H1 (cell line): ENCODE results near the gene ACTR2. TPM values are rescaled to one million over a fixed set of nuclear protein-coding genes. Genes with fewer than 3 reads are reported as not detected.

ENCODE experiments used
- CTCF ChIA-PET: fragments of 300-600 bp; sonication (Branson Sonifier 250); formaldehyde crosslinking; loops from one replicate; lab custom pipeline; 2021; ENCODE audit not compliant: partially characterized antibody; lab: Charles Lee
- POLR2A ChIA-PET: fragments of 300-600 bp; sonication (Branson Sonifier 250); formaldehyde crosslinking; loops from one replicate; lab custom pipeline; 2021; ENCODE audit warnings: inconsistent platforms; ENCODE audit not compliant: partially characterized antibody; lab: Charles Lee
- DNase-seq, 2 experiments: peaks; one replicate each; pipeline versions ENCODE4 v3.0.0 to v3.0.0-alpha.2; 2010 to 2022; ENCODE audit warnings: low spot score in 2 of 2, low read depth in 1 of 2, mixed read lengths in 1 of 2
- FAIRE-seq: peaks from 2 replicates; lab custom pipeline; 2011; peaks lifted over from hg19 to GRCh38; lab: Jason Lieb, UNC
- H2AFZ ChIP-seq: 2 replicates; pipeline ENCODE4 v1.8.1; 2012; ENCODE audit warnings: low read length, inconsistent platforms
- H2AK5ac ChIP-seq: 2 replicates; pipeline ENCODE4 v1.6.1; 2013; ENCODE audit warnings: low read depth, low read length
- H2BK120ac ChIP-seq: replicated peaks from 2 replicates; pipeline ENCODE3; 2013; ENCODE audit warnings: low read depth, low read length, inconsistent platforms
- H2BK12ac ChIP-seq: 2 replicates; pipeline ENCODE4 v1.6.1; 2013; ENCODE audit warnings: low read depth, low read length
- H2BK15ac ChIP-seq: 2 replicates; pipeline ENCODE4 v1.6.1; 2013; ENCODE audit warnings: low read length
- H2BK20ac ChIP-seq: 2 replicates; pipeline ENCODE4 v1.6.1; 2013; ENCODE audit warnings: low read length
- H2BK5ac ChIP-seq: 2 replicates; pipeline ENCODE4 v1.6.1; 2013; ENCODE audit warnings: low read depth, low read length
- H3K14ac ChIP-seq: 2 replicates; pipeline ENCODE4 v1.6.1; 2013; ENCODE audit warnings: inconsistent platforms; ENCODE audit not compliant: insufficient read length
- H3K18ac ChIP-seq: 2 replicates; pipeline ENCODE4 v1.6.1; 2013; ENCODE audit warnings: low read length; ENCODE audit errors: extremely low read depth
- H3K23ac ChIP-seq: 2 replicates; pipeline ENCODE4 v1.6.1; 2013; ENCODE audit warnings: inconsistent platforms; ENCODE audit not compliant: insufficient read length
- H3K23me2 ChIP-seq: 2 replicates; pipeline ENCODE4 v1.6.1; 2013; ENCODE audit warnings: low read depth, low read length
- H3K27ac ChIP-seq: 2 replicates; pipeline ENCODE4 v1.6.1; 2011; ENCODE audit warnings: low read depth, low read length, inconsistent platforms
- H3K27me3 ChIP-seq, 4 experiments: replicated peaks in 1 of 4; 1 replicate in 1 of 4; 2 replicates in 3 of 4; pipeline versions ENCODE4 v1.6.1 to v1.8.1; 2011 to 2013; ENCODE audit warnings: low read length in 3 of 4, mild to moderate bottlenecking in 3 of 4, inconsistent platforms in 2 of 4, mixed read lengths in 2 of 4, moderate library complexity in 1 of 4; ENCODE audit not compliant: control insufficient read depth in 3 of 4, insufficient read depth in 3 of 4; ENCODE audit errors: extremely low read depth in 1 of 4
- H3K36me3 ChIP-seq, 4 experiments: 2 replicates each; pipeline versions ENCODE4 v1.6.1 to v1.8.1; 2011 to 2013; ENCODE audit warnings: mild to moderate bottlenecking in 4 of 4, low read length in 3 of 4, moderate library complexity in 2 of 4, control low read depth in 1 of 4, inconsistent platforms in 1 of 4; ENCODE audit not compliant: insufficient read depth in 4 of 4, control insufficient read depth in 2 of 4
- H3K4ac ChIP-seq: replicated peaks from 2 replicates; pipeline ENCODE3; 2013; ENCODE audit warnings: low read length, low read depth, mixed read lengths, inconsistent platforms; ENCODE audit not compliant: insufficient read length
- H3K4me1 ChIP-seq, 4 experiments: replicated peaks in 1 of 4; 1 replicate in 1 of 4; 2 replicates in 3 of 4; pipeline versions ENCODE4 v1.6.1 to v1.8.1; 2011 to 2013; ENCODE audit warnings: low read length in 3 of 4, inconsistent platforms in 2 of 4, mixed read lengths in 1 of 4; ENCODE audit not compliant: insufficient read depth in 4 of 4, control insufficient read depth in 3 of 4
- H3K4me2 ChIP-seq, 2 experiments: 2 replicates each; pipeline versions ENCODE4 v1.6.1 to v1.8.1; 2011 to 2013; ENCODE audit warnings: low read depth in 2 of 2, low read length in 2 of 2, control low read depth in 1 of 2, inconsistent platforms in 1 of 2, mild to moderate bottlenecking in 1 of 2; ENCODE audit not compliant: insufficient read depth in 1 of 2
- H3K4me3 ChIP-seq, 4 experiments: fragments of 200-600, 300-600 bp in 1 of 4; sonication (generic), shearing (Covaris generic), sonication (Bioruptor Twin) in 1 of 4; 2 replicates each; pipeline versions ENCODE4 v1.5.1 to v1.8.1; 2011 to 2016; ENCODE audit warnings: low read length in 4 of 4, low read depth in 3 of 4, control low read depth in 2 of 4, inconsistent platforms in 2 of 4, mild to moderate bottlenecking in 2 of 4, mixed read lengths in 1 of 4, moderate library complexity in 1 of 4; ENCODE audit not compliant: insufficient read depth in 2 of 4; ENCODE audit errors: extremely low read depth in 1 of 4
- H3K56ac ChIP-seq: replicated peaks from 2 replicates; pipeline ENCODE3; 2013; ENCODE audit warnings: low read depth, mild to moderate bottlenecking, mixed read lengths, low read length, inconsistent platforms; ENCODE audit not compliant: insufficient read length
- H3K79me1 ChIP-seq: 2 replicates; pipeline ENCODE4 v1.6.1; 2013; ENCODE audit warnings: low read depth, low read length, control low read depth
- H3K79me2 ChIP-seq, 2 experiments: 2 replicates each; pipeline versions ENCODE4 v1.6.1 to v1.8.1; 2012 to 2013; ENCODE audit warnings: low read length in 2 of 2, mild to moderate bottlenecking in 2 of 2, inconsistent platforms in 1 of 2; ENCODE audit not compliant: insufficient read depth in 2 of 2, control insufficient read depth in 1 of 2
- H3K9ac ChIP-seq, 4 experiments: replicated peaks in 1 of 4; 1 replicate in 1 of 4; 2 replicates in 3 of 4; pipeline versions ENCODE4 v1.6.1 to v1.8.1; 2011 to 2013; ENCODE audit warnings: low read depth in 3 of 4, low read length in 3 of 4, control low read depth in 2 of 4, mild to moderate bottlenecking in 2 of 4, moderate library complexity in 2 of 4, inconsistent platforms in 1 of 4; ENCODE audit errors: extremely low read depth in 1 of 4
- H3K9me3 ChIP-seq, 2 experiments: 2 replicates each; pipeline versions ENCODE4 v1.6.1 to v1.8.1; 2012 to 2013; ENCODE audit warnings: mild to moderate bottlenecking in 2 of 2, moderate library complexity in 2 of 2, control low read depth in 1 of 2, inconsistent platforms in 1 of 2, low read depth in 1 of 2, low read length in 1 of 2, mixed read lengths in 1 of 2; ENCODE audit not compliant: insufficient read depth in 2 of 2
- H4K20me1 ChIP-seq, 2 experiments: replicated peaks in 1 of 2; 2 replicates each; pipeline versions ENCODE3 to v1.8.1; 2011 to 2013; ENCODE audit warnings: inconsistent platforms in 2 of 2, low read length in 2 of 2, mild to moderate bottlenecking in 1 of 2; ENCODE audit not compliant: insufficient read depth in 2 of 2, control insufficient read depth in 1 of 2
- H4K5ac ChIP-seq: 2 replicates; pipeline ENCODE4 v1.6.1; 2013; ENCODE audit warnings: low read length, low read depth, mixed read lengths, inconsistent platforms; ENCODE audit not compliant: insufficient read length
- H4K8ac ChIP-seq: 2 replicates; pipeline ENCODE4 v1.8.0; 2013; ENCODE audit warnings: mild to moderate bottlenecking, moderate library complexity, low read length, inconsistent platforms; ENCODE audit not compliant: insufficient read depth; ENCODE audit errors: extremely low read depth
- H4K91ac ChIP-seq: replicated peaks from 2 replicates; pipeline ENCODE3; 2013; ENCODE audit warnings: low read length, mixed read lengths, inconsistent platforms; ENCODE audit not compliant: insufficient read length
- CHD1 ChIP-seq: IDR thresholded peaks from 2 replicates; pipeline ENCODE4 v1.6.1; 2012; ENCODE audit warnings: low read depth, low read length, improper control_type of control experiment
- JUND ChIP-seq: IDR thresholded peaks from 2 replicates; pipeline ENCODE4 v1.6.1; 2011; ENCODE audit warnings: mild to moderate bottlenecking, improper control_type of control experiment, low read length
- PHF8 ChIP-seq: fragments of 200-600 bp; sonication (generic); conservative IDR thresholded peaks from 2 replicates; pipeline ENCODE4 v1.7.1; 2012; ENCODE audit warnings: low read depth, mild to moderate bottlenecking, inconsistent platforms, low read length, moderate library complexity
- POLR2A ChIP-seq, 2 experiments: IDR thresholded peaks; 1 replicate in 1 of 2; 2 replicates in 1 of 2; pipeline ENCODE4 v1.6.1; 2011; ENCODE audit warnings: low read depth in 2 of 2, low read length in 2 of 2, mild to moderate bottlenecking in 2 of 2; ENCODE audit errors: control extremely low read depth in 1 of 2
- RFX5 ChIP-seq: IDR thresholded peaks from 2 replicates; pipeline ENCODE4 v1.6.1; 2011; ENCODE audit warnings: low read depth, low read length, improper control_type of control experiment, borderline replicate concordance
- YY1 ChIP-seq: IDR thresholded peaks from 2 replicates; pipeline ENCODE4 v1.6.1; 2011; ENCODE audit warnings: low read depth, mild to moderate bottlenecking, low read length
- WGBS, 2 experiments: shearing (Covaris generic) in 1 of 2; methylation state at CpG; one replicate each; pipeline versions ENCODE4 v1.1.6 to v1.1.7; 2013 to 2015; ENCODE audit warnings: low lambda C conversion rate in 2 of 2, mixed read lengths in 2 of 2, inconsistent platforms in 1 of 2, low coverage in 1 of 2, missing lambda C conversion rate in 1 of 2; ENCODE audit not compliant: insufficient replicate concordance in 2 of 2, insufficient coverage in 1 of 2, insufficient read length in 1 of 2; ENCODE audit errors: extremely low coverage in 1 of 2, missing lambda C conversion rate in 1 of 2; 5-methylcytosine and 5-hydroxymethylcytosine counted together
- polyA plus RNA-seq, 7 experiments: library from polyadenylated mRNA; depleted of rRNA in 3 of 7; stranded (reverse) in 5 of 7; unstranded in 2 of 7; fragments of >200 nt in 5 of 7; fragments of 200-250 nt in 2 of 7; gene quantifications; 1 replicate in 5 of 7; 2 replicates in 1 of 7; 4 replicates in 1 of 7; pipeline versions ENCODE4 v1.2.1 to v1.2.3, GENCODE V29; 2011 to 2013; ENCODE audit warnings: missing spikeins in 2 of 7, mixed read lengths in 2 of 7
- total RNA-seq: library from RNA; stranded (reverse); fragmentation: NEBNext Ultra II Directional; extraction: Animal tissue kit (Norgen Biotek cat#: 25700); gene quantifications from 2 replicates; pipeline ENCODE4 v1.2.1, GENCODE V29; 2021

The ACTR2 gene
- total and polyA plus RNA-seq, 2 of the 8 experiments (the other 6 are each of a cell fraction or from before 2014, with no cell fraction given) = 28.3 to 171 TPM

DNA sequence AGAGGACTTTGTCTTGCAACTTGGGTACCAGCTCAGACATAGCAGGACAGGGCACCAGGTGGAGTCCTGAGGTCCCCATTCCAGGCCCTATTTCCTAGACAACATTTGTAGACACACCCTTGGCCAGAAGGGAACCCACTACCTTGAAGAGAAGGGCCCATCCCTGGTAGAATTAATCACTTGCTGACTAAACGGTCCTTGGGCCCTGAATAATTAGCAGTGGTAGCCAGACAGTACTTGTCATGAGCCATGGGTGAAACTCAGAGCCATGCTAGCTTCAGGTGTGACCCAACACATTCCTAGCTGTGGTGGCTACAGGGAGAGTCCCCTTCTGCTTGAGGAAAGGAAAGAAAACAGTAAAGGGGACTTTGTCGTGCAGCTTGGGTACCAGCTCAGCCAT is 28.5 kb upstream of the ACTR2 start:
- no peak overlapping the region for H2AK5ac ChIP-seq
- H3K4me1 ChIP-seq = peaks cover 0 to 5% (median 3%) of the 10 kb centered on the region in 4 experiments; a peak in 2 of 7 replicates
- no peak overlapping the region for H4K91ac ChIP-seq
- no peak overlapping the region for H3K56ac ChIP-seq
- ChIA-PET POLR2A (no interaction called here), CTCF (interaction anchor here (1.8 kb wide), 1 partner anchor 12 kb away, joined by 5 read pairs; no protein-coding TSS in a partner anchor)
- FAIRE-seq (no peak), DNase-seq (no peak)
- H3K27ac ChIP-seq = no peak overlapping the region
- no peak overlapping the region for H3K23ac ChIP-seq
- H2BK5ac ChIP-seq = no peak overlapping the region
- no peak overlapping the region for H3K4ac ChIP-seq
- H3K27me3 ChIP-seq = no peaks in the 10 kb centered on the region
- H2BK20ac ChIP-seq = no peak overlapping the region
- H4K20me1 ChIP-seq = no peaks in the 10 kb centered on the region
- H3K18ac ChIP-seq = no peak overlapping the region
- TF ChIP-seq RFX5 (no peak), POLR2A (IDR thresholded peaks at IDR 0.05; ENCODE audit: control extremely low read depth in 1 of 2, low read depth in 2 of 2, low read length in 2 of 2) (no peak), JUND (no peak), CHD1 (no peak), YY1 (no peak), PHF8 (no peak)
- no peaks in the 10 kb centered on the region for H3K79me2 ChIP-seq
- no peak overlapping the region for H2AFZ ChIP-seq
- no peak overlapping the region for H2BK120ac ChIP-seq
- H2BK12ac ChIP-seq = no peak overlapping the region
- H4K5ac ChIP-seq = no peak overlapping the region
- H3K23me2 ChIP-seq = no peaks in the 10 kb centered on the region
- no peak overlapping the region for H2BK15ac ChIP-seq
- H3K9me3 ChIP-seq = no peaks in the 10 kb centered on the region
- H4K8ac ChIP-seq = no peak overlapping the region
- H3K14ac ChIP-seq = no peak overlapping the region
- no peaks in the 10 kb centered on the region for H3K36me3 ChIP-seq
- no peaks in the 10 kb centered on the region for H3K79me1 ChIP-seq
- WGBS, 2 experiments = 94% methylated on average over 2 of the region's 2 CpGs; no CpG with 5 or more reads in 1 of the 2 experiments
- H3K4me3 ChIP-seq = no peak overlapping the region
- H3K4me2 ChIP-seq = no peak overlapping the region
- H3K9ac ChIP-seq = no peak overlapping the region
